A673 (cell line): Measurements from ENCODE around the gene MAP3K8.

Source experiments
- EZH2 ChIP-seq: fragments of 200-600 bp; sonication (generic); IDR thresholded peaks from 2 replicates; pipeline ENCODE4 v1.6.1; 2017; ENCODE audit warnings: borderline replicate concordance, low read depth, mild to moderate bottlenecking, mixed read lengths, antibody characterized with exemption, low read length; ENCODE audit not compliant: poor library complexity, severe bottlenecking
- TF ChIP-seq, protein P1 (sequence below): fragments of 300-800, 200-600 bp; sonication (generic); conservative IDR thresholded peaks from 2 replicates; pipeline ENCODE4 v1.5.1; 2017; ENCODE audit warnings: low read depth, mild to moderate bottlenecking, antibody characterized with exemption, low read length, moderate library complexity, mixed read lengths

GRCh38 chr10:30490289-30491000 lies 56.5 kb downstream of the MAP3K8 start:
- TF ChIP-seq, protein P1, sequence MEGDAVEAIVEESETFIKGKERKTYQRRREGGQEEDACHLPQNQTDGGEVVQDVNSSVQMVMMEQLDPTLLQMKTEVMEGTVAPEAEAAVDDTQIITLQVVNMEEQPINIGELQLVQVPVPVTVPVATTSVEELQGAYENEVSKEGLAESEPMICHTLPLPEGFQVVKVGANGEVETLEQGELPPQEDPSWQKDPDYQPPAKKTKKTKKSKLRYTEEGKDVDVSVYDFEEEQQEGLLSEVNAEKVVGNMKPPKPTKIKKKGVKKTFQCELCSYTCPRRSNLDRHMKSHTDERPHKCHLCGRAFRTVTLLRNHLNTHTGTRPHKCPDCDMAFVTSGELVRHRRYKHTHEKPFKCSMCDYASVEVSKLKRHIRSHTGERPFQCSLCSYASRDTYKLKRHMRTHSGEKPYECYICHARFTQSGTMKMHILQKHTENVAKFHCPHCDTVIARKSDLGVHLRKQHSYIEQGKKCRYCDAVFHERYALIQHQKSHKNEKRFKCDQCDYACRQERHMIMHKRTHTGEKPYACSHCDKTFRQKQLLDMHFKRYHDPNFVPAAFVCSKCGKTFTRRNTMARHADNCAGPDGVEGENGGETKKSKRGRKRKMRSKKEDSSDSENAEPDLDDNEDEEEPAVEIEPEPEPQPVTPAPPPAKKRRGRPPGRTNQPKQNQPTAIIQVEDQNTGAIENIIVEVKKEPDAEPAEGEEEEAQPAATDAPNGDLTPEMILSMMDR = no peak
- TF ChIP-seq EZH2 = no peak
